H54 (cell line): Measurements from ENCODE around the gene SLC39A11.

Experiments used
- DNase-seq: peaks from one replicate; pipeline ENCODE4 v3.0.0; 2011; ENCODE audit warnings: low spot score, mixed read lengths; ENCODE audit not compliant: insufficient read length
- FAIRE-seq: peaks from 3 replicates; lab custom pipeline; 2011; peaks lifted over from hg19 to GRCh38; lab: Jason Lieb, UNC
- POLR2A ChIP-seq: IDR thresholded peaks from 2 replicates; pipeline ENCODE4 v1.6.1; 2011; ENCODE audit warnings: low read depth, mild to moderate bottlenecking, low read length

The SLC39A11 gene

DNA sequence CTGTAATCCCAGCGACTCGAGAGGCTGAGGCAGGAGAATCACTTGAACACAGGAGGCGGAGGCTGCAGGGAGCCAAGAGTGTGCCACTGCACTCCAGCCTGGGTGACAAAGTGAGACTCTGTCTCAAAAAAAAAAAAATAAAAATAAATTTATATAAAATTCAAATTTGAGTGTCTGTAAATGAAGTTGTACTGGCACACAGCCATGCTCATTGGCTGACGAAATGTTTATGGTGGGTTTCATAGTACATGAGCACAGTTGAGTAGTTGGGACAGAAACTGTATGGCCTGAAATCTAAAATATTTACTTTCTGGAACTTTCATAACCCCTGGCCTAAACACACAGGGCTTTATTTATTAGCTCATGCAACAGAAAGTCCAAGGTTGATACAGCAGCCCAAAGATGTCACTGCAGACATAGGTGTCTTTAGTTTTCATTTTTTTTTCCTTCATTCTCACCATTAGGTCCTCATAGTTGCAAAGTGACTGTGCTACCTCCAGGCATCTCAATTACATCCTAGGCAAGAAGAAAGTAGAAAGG, 355.3 kb downstream of the SLC39A11 start:
- DNase-seq (no peak), FAIRE-seq (no peak)
- no peak for TF ChIP-seq POLR2A

DNA sequence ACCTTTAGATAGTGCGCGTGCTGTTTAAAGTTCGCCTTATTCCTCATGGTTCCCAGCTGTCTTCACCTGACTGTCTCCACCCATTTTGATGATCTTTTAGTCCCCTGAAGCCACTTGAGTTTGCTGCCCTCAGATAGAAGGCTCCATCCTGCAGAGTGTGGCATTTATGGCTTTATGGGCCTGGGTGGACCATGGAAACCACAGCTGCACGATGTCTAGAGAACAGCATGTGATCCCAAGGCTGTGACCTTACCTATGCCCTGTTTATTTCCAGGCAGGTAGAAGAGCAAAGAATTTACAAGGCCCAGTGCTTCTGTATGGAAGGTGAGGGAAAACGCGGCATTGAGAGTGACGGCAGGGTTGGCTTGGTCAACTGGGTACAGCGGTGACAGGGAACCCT, 356.9 kb downstream of the SLC39A11 start:
- TF ChIP-seq POLR2A = no peak
- no peak for DNase-seq
- FAIRE-seq = no peak

- DNase-seq (no peak), FAIRE-seq (no peak)
- TF ChIP-seq POLR2A = no peak
Observed at GRCh38 chr17:72735048-72735447, 357.4 kb downstream of the SLC39A11 start.

DNA sequence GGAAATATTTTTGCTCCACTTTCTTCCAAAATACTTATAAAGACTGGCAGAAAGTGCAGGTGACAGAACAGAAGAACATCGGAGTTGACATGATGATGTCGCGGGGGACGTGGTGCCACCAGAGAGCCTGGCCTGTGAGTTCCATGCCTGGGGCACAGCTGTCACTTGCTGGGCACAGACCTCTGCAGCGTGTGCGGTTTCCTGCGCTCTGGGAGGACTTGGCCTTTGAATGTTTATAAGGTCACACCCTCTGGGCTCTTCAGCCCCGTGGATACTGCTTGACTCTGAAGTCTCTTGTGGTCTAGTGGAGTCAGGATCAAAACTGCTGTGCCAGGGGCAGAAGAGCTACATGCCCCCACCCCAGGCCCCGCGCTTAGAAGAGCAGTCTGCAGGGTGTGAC, 357.9 kb downstream of the SLC39A11 start:
- DNase-seq (no peak), FAIRE-seq (no peak)
- no peak for TF ChIP-seq POLR2A

GRCh38 chr17:72733619-72734282, 358.7 kb downstream of the SLC39A11 start:
- FAIRE-seq (no peak), DNase-seq (no peak)
- no peak for TF ChIP-seq POLR2A

DNA sequence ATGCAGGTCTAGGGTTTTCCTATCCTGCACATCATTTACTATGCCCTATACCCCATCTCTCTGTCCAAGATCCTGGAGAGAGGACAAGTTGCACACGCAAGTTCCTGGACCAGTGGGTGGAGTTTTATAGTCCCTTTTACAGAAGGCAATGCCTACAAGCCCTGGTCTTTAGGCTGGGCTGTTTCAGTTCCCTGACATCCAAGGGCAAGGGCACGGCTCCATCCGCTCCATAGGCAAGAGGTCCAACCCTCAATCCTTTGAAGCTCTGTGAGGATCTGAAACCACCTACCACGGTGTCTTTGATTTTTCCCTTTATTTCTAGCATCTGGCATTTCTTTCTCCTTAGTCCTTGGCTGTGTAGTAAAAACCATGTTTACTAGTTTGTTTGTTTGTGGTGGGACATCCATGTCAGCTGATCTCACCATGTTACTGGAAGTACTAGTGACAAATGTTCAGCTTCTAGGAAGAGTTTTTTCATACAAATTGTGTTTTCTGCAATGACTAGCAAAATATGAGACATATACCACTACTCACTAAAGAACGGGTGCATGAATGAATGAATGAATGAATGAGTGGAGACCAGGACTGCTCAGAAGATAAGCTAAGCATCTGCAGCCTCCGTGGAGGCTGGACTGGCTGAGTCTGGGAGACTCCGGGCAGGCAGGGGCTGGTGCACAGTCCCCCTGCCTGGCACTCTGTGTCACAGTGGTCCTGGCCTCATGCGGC, 359.4 kb downstream of the SLC39A11 start:
- FAIRE-seq = no peak
- no peak for DNase-seq
- TF ChIP-seq POLR2A = no peak

DNA sequence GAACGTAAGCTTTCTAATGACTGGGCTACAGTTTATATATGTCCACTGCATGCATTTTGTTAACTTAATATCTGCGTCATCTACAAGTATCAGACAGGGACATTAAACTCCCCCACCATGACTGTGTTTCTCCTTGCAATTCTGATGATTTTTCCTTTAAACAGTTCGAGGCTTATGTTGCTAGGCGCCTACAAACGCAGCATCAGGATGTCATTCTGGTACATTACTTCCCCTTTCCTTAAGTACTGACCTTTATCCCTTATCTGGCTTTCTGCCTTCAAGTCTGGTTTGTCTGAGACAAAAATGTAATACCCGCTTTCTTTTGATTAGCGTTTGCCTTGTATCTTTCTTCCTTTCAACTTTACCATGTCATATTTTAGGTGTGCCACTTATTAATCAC, 362.4 kb downstream of the SLC39A11 start:
- FAIRE-seq (no peak), DNase-seq (no peak)
- no peak for TF ChIP-seq POLR2A

DNA sequence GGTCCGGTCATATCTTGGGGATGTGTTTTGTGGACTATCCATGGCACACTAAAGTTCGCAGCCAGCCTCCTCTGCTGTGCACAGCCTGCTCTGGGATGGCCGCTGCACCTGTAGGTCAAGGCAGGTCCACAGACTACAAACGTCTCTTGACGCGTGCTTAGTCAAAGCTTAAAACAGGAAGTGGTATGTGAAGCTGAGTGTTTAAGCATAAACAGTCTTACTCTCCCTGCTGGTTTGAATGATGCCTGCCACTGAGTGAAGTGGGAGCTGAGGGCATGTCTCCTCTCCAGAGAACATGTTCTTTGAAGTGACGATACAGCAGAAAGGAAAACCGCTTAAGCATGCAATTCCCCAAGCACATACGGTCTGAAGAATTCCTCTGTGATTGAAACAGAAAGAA, 365.6 kb downstream of the SLC39A11 start:
- FAIRE-seq (no peak), DNase-seq (no peak)
- no peak for TF ChIP-seq POLR2A

DNA sequence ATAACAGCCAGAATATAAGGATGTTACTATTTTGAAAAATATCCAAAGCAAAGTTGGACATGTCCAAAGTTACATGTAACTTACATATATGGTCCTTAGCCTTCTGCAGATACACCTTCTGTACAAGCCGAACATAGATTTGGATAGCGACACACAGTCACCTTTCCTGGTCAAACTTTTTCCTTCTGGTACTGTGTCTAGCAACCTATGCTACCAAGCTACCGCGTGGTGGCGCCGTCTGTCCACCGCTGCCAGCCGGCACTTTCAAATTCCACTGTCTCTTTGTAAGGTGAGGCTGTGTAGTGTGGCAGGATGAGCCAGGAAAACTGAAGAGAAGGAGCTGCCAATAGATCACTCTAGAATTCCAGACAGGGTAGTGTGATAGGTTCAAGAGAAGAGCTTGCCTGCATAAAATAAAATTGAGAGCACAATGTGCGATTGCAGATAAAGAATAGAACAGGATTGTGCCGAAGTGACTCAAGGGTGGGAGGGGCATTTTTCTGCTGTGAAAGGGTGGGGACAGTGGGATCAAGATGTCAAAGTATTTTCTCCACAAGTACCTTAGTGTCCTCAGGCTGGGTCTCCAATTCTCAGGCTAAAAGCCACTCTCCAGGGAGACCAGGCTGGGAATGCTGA, 366.9 kb downstream of the SLC39A11 start:
- no peak for TF ChIP-seq POLR2A
- FAIRE-seq (no peak), DNase-seq (peak; percentile 52)

DNA sequence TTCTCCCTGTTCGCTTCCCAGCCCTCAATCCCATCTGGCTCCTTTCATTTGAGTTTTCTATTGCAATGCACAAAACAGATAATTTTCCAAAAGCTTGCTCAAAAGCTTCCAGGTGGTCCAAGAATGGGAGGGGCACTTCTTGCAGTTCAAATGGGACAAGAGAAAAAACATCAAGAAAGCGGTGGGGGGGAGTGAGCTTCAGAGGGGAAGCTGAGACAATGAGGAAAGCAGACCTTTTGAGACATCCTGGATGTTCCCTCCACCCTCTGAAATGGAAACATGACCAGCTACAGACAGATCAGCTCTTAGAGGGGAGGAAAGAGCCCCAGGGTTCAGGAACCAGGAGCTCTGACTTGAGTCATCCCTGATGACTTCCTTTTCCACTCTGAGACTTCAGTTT, 368.2 kb downstream of the SLC39A11 start:
- no peak for FAIRE-seq
- TF ChIP-seq POLR2A = no peak

DNA sequence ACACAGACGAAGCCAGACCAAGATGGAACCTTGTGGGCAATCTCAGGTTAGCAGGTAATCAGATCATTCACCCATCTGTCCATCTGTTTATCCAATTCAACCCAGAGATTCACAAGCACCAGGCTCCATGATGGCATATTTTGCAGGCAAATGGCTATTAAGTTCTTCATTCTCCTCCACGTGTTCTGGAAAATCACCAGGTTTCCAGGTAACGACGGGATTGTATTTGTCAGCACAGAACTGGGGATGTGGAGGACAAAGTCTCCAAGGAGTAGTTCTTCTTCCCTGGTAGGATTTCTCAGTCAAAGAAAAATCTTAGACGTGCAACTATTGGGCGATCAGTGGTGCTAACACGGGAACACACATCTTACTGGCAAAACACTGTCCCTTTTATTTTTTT, 368.8 kb downstream of the SLC39A11 start:
- TF ChIP-seq POLR2A = no peak
- DNase-seq (no peak), FAIRE-seq (no peak)

More for the DNA sequence above, 368.2 kb downstream of the SLC39A11 start:
- peak; percentile 49 for DNase-seq

DNA sequence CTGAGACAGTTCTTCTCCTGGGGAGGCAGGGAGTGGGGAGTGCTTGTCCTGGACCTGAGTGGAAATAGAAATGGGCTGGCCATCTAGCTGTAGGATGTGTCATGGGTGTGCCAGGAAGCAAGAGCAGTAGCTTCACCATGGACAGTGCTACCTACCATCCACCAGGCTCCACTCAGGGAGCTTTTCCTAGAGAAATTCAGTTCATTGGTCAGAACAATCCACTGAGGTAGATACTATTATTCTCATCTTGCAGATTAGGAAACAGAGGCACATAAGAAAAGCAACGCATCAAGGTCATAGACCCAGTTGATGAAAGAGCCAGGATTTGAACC, 372.0 kb downstream of the SLC39A11 start:
- TF ChIP-seq POLR2A = no peak
- FAIRE-seq (no peak), DNase-seq (no peak)

DNA sequence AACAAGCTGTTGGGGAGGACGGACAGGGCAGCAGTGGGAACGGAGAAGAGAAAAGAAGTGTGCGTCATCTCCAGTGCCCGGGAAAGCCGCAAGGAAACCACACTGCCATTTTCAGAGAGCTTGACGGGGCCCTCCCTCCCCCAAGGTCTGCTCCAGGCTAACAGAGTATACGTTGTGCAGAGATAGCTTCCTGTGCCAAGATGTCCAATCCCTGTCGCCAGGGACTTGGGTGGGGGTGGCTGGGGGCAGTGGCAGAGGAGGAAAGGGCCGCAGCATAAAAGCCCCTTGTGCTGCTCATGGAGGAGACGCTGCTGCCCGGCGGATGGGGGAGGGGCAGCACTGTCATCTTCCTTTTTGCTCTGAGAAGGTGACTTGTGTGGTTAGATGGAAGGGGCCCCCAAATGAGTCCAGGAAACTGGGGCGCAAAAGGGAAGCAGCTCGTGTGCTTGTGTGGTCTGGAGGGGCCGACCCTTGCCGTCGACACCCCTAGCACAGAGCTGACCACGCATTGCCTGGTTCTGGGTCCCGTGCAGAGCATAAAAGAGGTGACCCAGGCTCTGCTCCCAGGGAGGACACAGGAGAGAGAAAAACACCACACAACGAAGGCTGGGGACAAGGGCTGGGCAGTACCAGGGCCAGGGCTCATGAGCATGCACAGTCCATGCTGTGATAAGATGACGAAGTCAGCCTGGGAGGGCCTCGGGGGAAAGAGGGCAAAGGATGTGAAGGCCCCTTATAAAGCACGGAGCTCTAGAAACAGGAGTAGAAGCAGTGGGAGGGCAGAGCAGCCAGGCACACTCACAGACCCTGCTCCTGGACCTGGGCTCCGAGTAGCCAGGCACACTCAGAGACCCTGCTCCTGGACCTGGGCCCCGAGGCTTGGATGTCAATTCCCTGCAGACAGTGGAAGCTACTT, 372.7 kb downstream of the SLC39A11 start:
- no peak for TF ChIP-seq POLR2A
- DNase-seq = peak; percentile 67
- FAIRE-seq = no peak
